Suprapubic skin (tissue), 4 donors: ENCODE data around the gene ACTL6A.

Experiments
- EP300 ChIP-seq: sonication (generic); formaldehyde crosslinking; IDR thresholded peaks from one replicate; pipeline ENCODE4 v1.6.1; 2017; ENCODE audit warnings: antibody characterized with exemption
- POLR2A ChIP-seq, 2 donors: fragments of 450-650 bp; IDR thresholded peaks; one replicate each; pipeline ENCODE4 v1.6.1; 2017; ENCODE audit warnings: antibody characterized with exemption in 2 of 2, mild to moderate bottlenecking in 2 of 2, moderate library complexity in 2 of 2
- POLR2AphosphoS5 ChIP-seq, 3 donors: sonication (generic); formaldehyde crosslinking; IDR thresholded peaks; one replicate each; pipeline ENCODE4 v1.6.1; 2017; ENCODE audit warnings: antibody characterized with exemption in 3 of 3
- TF ChIP-seq, protein P1 (sequence below), 2 donors: fragments of 200-600 bp in 1 of 2; fragments of 450-650 bp in 1 of 2; sonication (generic) in 1 of 2; IDR thresholded peaks; one replicate each; pipeline ENCODE4 v1.5.1; 2016 to 2019; ENCODE audit warnings: antibody characterized with exemption in 2 of 2, mild to moderate bottlenecking in 1 of 2, moderate library complexity in 1 of 2

- TF ChIP-seq, protein P1, sequence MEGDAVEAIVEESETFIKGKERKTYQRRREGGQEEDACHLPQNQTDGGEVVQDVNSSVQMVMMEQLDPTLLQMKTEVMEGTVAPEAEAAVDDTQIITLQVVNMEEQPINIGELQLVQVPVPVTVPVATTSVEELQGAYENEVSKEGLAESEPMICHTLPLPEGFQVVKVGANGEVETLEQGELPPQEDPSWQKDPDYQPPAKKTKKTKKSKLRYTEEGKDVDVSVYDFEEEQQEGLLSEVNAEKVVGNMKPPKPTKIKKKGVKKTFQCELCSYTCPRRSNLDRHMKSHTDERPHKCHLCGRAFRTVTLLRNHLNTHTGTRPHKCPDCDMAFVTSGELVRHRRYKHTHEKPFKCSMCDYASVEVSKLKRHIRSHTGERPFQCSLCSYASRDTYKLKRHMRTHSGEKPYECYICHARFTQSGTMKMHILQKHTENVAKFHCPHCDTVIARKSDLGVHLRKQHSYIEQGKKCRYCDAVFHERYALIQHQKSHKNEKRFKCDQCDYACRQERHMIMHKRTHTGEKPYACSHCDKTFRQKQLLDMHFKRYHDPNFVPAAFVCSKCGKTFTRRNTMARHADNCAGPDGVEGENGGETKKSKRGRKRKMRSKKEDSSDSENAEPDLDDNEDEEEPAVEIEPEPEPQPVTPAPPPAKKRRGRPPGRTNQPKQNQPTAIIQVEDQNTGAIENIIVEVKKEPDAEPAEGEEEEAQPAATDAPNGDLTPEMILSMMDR (IDR thresholded peaks at IDR 0.05) = no peak
- TF ChIP-seq POLR2AphosphoS5 (IDR thresholded peaks at IDR 0.05) = no peak
- no peak for TF ChIP-seq POLR2A (IDR thresholded peaks at IDR 0.05)
- TF ChIP-seq EP300 = no peak
Observed at GRCh38 chr3:179560791-179561190, 1.9 kb upstream of the ACTL6A start.
